ENCODE data around the gene PRR35. TPM values are rescaled to one million over a fixed set of nuclear protein-coding genes. Genes with fewer than 3 reads are reported as not detected.

PRR35 gene
- total RNA-seq, 1 donor, result 0.10 TPM

GRCh38 chr16:553601-554296, 6.4 kb upstream of the PRR35 start:
- Histone ChIP-seq H3K4me3 (ENCODE audit: low read length) (no peak overlapping the region), H3K27me3 (ENCODE audit: insufficient read depth, low read length) (no peaks in the 10 kb centered on the region), H3K9me3 (ENCODE audit: low read depth, low read length) (no peaks in the 10 kb centered on the region), H3K4me1 (ENCODE audit: insufficient read depth, low read length) (no peaks in the 10 kb centered on the region)

- Histone ChIP-seq H3K4me3 (ENCODE audit: low read length) (no peak overlapping the region), H3K27me3 (ENCODE audit: insufficient read depth, low read length) (peaks cover under 1% of the 10 kb centered on the region), H3K4me1 (ENCODE audit: insufficient read depth, low read length) (no peaks in the 10 kb centered on the region), H3K9me3 (ENCODE audit: low read depth, low read length) (no peaks in the 10 kb centered on the region)
These were observed 5.9 kb upstream of the PRR35 start for GRCh38 chr16:554297-554621.

DNA sequence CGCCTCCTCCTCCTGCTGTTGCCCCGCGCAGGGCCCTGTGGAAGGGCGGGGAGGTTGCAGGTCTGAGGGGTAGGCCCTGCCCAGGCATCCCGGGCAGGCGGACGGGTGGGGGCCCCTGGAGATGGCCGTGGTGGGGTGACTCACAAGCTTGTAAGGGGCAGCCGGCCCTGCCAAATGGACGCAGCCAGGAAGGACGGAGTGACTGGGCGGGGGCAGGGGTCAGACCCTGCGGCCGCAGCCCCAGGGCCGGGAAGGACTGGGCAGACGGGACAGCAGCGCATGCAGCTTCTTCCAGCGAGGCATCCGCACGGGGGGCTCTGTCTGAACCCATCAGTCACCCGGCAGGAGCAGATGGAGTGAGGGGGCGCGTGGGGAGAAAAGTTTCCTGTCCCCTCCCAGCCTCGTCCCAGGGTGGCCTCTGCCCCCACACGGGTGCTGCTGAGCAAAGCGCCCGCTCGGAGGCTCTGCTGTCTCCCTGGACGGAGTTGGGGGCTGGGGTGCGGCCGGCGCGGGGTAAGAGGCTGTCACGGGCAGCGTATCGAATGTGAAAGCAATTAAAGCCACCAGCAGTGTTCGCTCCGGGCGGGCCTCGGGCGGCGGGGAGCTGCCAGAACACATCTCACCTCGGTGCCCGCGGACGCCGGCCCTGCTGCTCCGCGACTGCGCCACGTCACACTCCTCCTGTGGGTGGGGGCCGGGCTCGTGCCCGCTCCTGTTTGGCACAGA, 5.4 kb upstream of the PRR35 start:
- Histone ChIP-seq H3K9me3 (ENCODE audit: low read depth, low read length) (no peaks in the 10 kb centered on the region), H3K4me3 (ENCODE audit: low read length) (no peak overlapping the region), H3K27me3 (ENCODE audit: insufficient read depth, low read length) (peaks cover 3% of the 10 kb centered on the region), H3K4me1 (ENCODE audit: insufficient read depth, low read length) (no peaks in the 10 kb centered on the region)

GRCh38 chr16:555528-556473, 4.4 kb upstream of the PRR35 start:
- peaks cover 3% of the 10 kb centered on the region for H3K27me3 ChIP-seq (ENCODE audit: insufficient read depth, low read length)
- H3K9me3 ChIP-seq (ENCODE audit: low read depth, low read length), result no peaks in the 10 kb centered on the region
- no peaks in the 10 kb centered on the region for H3K4me1 ChIP-seq (ENCODE audit: insufficient read depth, low read length)
- H3K4me3 ChIP-seq (ENCODE audit: low read length), result no peak overlapping the region

- H3K4me3 ChIP-seq (ENCODE audit: low read length), result no peak overlapping the region
- H3K9me3 ChIP-seq (ENCODE audit: low read depth, low read length), result no peaks in the 10 kb centered on the region
- H3K27me3 ChIP-seq (ENCODE audit: insufficient read depth, low read length), result peaks cover 3% of the 10 kb centered on the region
- H3K4me1 ChIP-seq (ENCODE audit: insufficient read depth, low read length), result no peaks in the 10 kb centered on the region
These were observed 3.6 kb upstream of the PRR35 start for GRCh38 chr16:556474-557173.

GRCh38 chr16:557463-558297, 2.5 kb upstream of the PRR35 start:
- Histone ChIP-seq H3K4me1 (ENCODE audit: insufficient read depth, low read length) (no peaks in the 10 kb centered on the region), H3K9me3 (ENCODE audit: low read depth, low read length) (no peaks in the 10 kb centered on the region), H3K27me3 (ENCODE audit: insufficient read depth, low read length) (peaks cover 3% of the 10 kb centered on the region), H3K4me3 (ENCODE audit: low read length) (no peak overlapping the region)

- no peaks in the 10 kb centered on the region for H3K4me1 ChIP-seq (ENCODE audit: insufficient read depth, low read length)
- H3K27me3 ChIP-seq (ENCODE audit: insufficient read depth, low read length), result peaks cover 3% of the 10 kb centered on the region
- no peaks in the 10 kb centered on the region for H3K9me3 ChIP-seq (ENCODE audit: low read depth, low read length)
- H3K4me3 ChIP-seq (ENCODE audit: low read length), result no peak overlapping the region
These were observed 1.7 kb upstream of the PRR35 start for GRCh38 chr16:558298-559020.

DNA sequence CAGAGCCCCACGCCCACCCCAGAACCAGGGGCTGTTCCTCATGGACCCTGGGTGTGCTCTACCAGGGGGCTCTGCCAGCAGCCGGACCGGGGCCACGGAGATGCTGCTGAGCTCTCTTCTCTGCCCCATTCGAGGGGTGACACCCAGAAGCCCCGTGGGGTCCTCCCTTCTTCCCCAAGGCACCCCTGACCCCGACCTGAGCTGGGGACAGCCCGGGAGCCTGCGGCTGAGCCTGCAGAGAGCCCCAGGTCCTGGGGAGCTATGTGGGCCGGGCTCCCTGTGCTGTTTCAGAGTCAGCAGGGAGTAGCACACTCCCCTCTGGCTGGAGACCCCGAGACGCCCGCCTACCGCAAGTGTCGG, 1.2 kb upstream of the PRR35 start:
- Histone ChIP-seq H3K9me3 (ENCODE audit: low read depth, low read length) (no peaks in the 10 kb centered on the region), H3K4me3 (ENCODE audit: low read length) (no peak overlapping the region), H3K27me3 (ENCODE audit: insufficient read depth, low read length) (peaks cover 3% of the 10 kb centered on the region), H3K4me1 (ENCODE audit: insufficient read depth, low read length) (no peaks in the 10 kb centered on the region)

DNA sequence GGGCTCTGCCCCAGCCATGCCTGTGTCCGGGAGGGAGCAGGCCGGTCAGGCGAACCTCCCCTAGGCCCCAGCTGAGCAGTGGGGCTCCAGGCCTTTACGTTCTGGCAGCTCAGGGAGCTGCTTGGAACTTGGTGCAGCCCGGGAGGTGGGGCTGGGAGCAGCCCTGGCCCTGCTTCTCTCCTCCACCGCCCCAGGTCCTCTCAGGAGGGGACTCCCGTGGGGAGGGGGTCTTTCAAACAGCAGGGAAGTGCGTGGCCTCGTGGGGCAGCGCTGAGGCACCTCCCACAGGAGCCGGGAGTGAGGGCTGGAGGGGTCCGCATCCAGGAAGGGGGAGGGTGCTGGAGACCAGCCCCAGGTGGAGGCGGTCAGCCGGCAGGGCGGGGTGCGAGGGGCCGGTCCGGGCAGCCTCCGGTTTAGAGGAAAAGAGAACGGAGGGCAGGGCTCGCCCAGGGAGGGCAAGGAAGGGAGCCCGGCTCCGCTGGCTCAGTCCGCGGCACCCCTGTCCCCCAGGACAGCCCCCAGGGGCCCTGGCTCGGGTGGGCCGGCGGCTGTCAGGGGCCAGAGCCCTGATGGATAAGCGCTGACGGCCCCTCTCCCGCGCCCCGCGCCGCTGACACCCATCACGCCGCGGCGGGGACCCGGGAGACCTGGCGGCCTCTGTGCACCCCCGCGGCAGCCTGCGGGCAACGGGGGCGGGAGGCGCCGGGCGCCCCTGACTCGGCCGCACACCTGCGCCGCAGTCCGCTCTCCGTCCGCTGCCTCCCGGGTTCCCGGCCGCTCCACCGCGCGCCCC, 587 bp upstream of the PRR35 start:
- Histone ChIP-seq H3K4me1 (ENCODE audit: insufficient read depth, low read length) (no peaks in the 10 kb centered on the region), H3K4me3 (ENCODE audit: low read length) (no peak overlapping the region)

GRCh38 chr16:560701-561412, 663 bp downstream of the PRR35 start:
- peaks cover 3% of the 10 kb centered on the region for H3K27me3 ChIP-seq (ENCODE audit: insufficient read depth, low read length)
- no peaks in the 10 kb centered on the region for H3K9me3 ChIP-seq (ENCODE audit: low read depth, low read length)
- H3K4me3 ChIP-seq (ENCODE audit: low read length), result no peak overlapping the region
- no peaks in the 10 kb centered on the region for H3K4me1 ChIP-seq (ENCODE audit: insufficient read depth, low read length)

More for the DNA sequence above, 587 bp upstream of the PRR35 start:
- H3K9me3 ChIP-seq (ENCODE audit: low read depth, low read length), result no peaks in the 10 kb centered on the region
- H3K27me3 ChIP-seq (ENCODE audit: insufficient read depth, low read length), result peaks cover 3% of the 10 kb centered on the region

DNA sequence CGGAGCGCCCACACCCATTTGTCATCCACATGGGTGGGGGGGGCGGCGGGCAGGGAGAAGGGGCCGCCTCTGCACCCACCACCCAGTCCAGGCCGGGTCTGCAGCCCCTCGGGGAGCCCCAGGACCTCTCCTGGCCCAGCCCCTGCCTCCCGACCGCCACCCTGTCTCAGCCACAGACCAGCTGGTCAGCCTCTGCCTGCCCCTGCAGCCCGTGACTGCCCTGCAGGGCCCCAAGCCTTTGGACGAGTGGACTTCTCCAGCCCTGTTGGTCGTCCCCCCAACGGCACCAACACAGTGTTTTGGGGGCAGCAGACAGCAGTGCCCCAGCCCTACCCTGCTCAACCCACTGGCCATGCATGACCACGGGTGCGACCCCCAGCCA, 1.2 kb downstream of the PRR35 start:
- no peak overlapping the region for H3K4me3 ChIP-seq (ENCODE audit: low read length)
- H3K4me1 ChIP-seq (ENCODE audit: insufficient read depth, low read length), result peaks cover 4% of the 10 kb centered on the region
- peaks cover 3% of the 10 kb centered on the region for H3K27me3 ChIP-seq (ENCODE audit: insufficient read depth, low read length)
- no peaks in the 10 kb centered on the region for H3K9me3 ChIP-seq (ENCODE audit: low read depth, low read length)

GRCh38 chr16:561957-562938, 2.1 kb downstream of the PRR35 start:
- Histone ChIP-seq H3K4me1 (ENCODE audit: insufficient read depth, low read length) (peaks cover 12% of the 10 kb centered on the region), H3K9me3 (ENCODE audit: low read depth, low read length) (no peaks in the 10 kb centered on the region), H3K4me3 (ENCODE audit: low read length) (no peak overlapping the region), H3K27me3 (ENCODE audit: insufficient read depth, low read length) (peaks cover 3% of the 10 kb centered on the region)
